AG08396 (cell line): ENCODE data around the gene PSORS1C2.
"Not testable (repeated sequence)": the region's sequence is repeated elsewhere in the genome, so short reads cannot be mapped to it uniquely, and the experiment has no call there.

Experiments used
- DNase-seq: peaks from one replicate; pipeline ENCODE4 v3.0.0; 2012; ENCODE audit warnings: low spot score, mixed read lengths

The PSORS1C2 gene

GRCh38 chr6:31165986-31166385, 27.1 kb upstream of the PSORS1C2 start:
- DNase-seq, result no peak

DNA sequence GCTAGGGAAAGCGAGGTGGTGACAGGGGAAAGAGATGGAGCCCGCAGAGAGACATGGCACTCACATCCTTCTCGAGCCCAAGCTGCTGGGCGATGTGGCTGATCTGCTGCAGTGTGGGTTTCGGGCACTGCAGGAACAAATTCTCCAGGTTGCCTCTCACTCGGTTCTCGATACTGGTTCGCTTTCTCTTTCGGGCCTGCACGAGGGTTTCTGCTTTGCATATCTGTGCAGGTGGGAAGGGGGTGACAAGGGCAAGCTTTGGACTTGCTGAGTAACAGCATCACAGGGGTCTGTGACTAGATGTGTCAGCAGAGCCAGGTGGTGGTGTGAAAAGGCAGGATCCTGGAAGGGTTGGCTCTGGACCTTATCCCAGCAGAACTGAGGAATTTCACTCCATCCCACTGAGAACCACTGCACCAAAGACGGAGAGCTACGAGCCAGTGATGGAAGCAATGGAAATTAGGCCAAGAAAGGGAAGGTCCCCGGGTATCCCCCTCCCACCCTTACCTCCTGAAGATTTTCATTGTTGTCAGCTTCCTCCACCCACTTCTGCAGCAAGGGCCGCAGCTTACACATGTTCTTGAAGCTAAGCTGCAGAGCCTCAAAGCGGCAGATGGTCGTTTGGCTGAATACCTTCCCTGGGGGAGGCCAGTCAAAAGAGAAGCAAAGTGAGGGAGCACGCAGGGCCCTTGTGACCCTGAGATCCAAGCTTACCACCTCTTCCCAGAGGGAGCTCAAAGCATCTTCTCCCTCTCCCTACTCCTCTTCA, 26.4 kb upstream of the PSORS1C2 start:
- not testable (repeated sequence) for DNase-seq

- not testable (repeated sequence) for DNase-seq
These were observed 25.7 kb upstream of the PSORS1C2 start for GRCh38 chr6:31164475-31165063.

DNA sequence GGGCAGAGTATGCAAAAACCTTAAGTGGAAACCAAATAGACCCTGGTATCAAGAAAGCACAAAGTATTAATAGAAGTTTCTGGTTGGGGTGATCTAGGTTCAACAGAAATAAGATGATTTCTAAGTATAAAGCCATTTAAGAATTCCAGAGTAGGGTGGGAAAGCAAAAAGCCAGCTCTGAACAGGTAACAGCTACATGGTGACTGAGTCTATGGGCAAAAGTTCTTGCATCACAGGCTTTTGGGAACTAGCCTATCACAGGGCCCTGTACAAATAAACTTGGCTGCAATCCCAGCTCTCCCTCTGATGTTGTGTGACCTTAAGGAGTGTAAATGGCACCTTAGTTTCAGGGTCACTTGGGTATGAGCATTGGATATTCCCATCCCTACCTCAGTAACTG, 25.1 kb upstream of the PSORS1C2 start:
- no peak for DNase-seq

- DNase-seq, result no peak
These were observed 23.7 kb upstream of the PSORS1C2 start for GRCh38 chr6:31162463-31163165.

GRCh38 chr6:31161216-31162126, 22.6 kb upstream of the PSORS1C2 start:
- no peak for DNase-seq

DNA sequence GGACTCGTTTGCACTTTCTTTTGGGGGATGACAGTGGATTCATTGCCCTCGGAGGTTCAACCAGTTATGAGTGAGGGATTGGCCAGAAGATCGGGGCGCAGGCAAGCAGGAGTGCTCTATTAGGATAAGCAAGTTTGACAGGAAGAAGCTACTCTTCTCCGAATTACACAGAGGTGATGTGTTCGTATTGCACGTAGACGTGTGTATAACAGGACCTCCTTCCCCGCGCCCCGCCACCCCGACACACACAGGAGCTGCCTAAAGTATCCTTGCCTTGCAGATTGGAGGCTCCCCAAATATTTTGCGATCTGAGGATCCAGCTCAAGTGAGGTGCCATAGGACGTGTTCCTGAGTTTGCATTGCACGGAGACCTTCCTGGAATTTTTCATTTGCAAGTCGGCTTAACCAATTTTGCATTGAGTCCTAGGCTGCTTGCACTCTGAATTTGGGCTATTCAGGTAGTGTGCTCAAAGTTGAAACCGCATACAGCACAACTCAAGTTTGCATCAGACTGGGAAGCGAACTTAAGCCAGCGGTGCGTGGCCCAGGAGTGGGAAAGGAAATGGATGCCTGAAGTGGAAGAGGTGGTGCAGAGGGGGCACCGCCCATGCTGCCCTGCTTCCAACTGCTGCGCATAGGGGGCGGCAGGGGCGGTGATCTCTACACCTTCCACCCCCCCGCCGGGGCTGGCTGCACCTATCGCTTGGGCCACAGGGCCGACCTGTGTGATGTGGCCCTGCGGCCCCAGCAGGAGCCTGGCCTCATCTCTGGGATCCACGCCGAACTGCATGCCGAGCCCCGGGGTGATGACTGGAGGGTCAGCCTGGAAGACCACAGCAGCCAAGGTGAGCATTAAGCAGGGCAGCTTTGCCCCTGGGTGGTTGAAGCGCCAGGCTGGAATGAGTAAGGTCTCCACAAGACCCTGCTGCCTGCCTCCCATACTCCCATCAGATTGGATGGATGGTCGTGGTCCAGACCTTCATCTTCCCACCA, 20.3 kb upstream of the PSORS1C2 start:
- DNase-seq, result no peak

- peak; percentile 100 for DNase-seq
These were observed 19.4 kb upstream of the PSORS1C2 start, which contains the start of gene TCF19 for GRCh38 chr6:31158140-31158862. Gene TCF19 (plus strand): TSS chr6:31158589. CDS start chr6:31159470, 881 bp downstream.

- DNase-seq, result no peak
These were observed 18.8 kb upstream of the PSORS1C2 start, which contains the start of gene CCHCR1 for GRCh38 chr6:31157513-31158139. Gene CCHCR1 (minus strand): TSS chr6:31157802. CDS start chr6:31157600, 202 bp downstream.

- DNase-seq, result no peak
These were observed 17.8 kb upstream of the PSORS1C2 start for GRCh38 chr6:31156641-31157040.

DNA sequence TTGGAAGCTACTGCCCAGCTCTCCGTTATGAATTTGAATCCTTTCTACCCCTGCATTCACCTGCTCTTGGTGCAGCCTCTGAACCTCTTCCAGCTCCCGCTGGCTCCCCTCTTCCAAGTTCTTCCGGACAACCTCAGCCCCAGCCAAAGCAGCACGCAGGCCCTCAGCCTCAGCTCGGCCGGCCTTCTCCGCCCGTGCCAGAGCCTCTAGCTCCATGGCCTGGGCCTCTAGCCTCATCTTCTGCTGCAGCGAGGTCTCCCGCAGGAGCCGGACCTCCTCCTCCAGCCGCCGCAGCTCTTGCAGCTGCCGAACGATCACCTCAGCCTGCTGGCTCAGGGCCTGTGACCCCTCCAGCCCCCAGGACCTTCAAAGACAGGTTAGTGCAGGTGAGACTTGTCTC, 15.6 kb upstream of the PSORS1C2 start:
- DNase-seq, result no peak

DNA sequence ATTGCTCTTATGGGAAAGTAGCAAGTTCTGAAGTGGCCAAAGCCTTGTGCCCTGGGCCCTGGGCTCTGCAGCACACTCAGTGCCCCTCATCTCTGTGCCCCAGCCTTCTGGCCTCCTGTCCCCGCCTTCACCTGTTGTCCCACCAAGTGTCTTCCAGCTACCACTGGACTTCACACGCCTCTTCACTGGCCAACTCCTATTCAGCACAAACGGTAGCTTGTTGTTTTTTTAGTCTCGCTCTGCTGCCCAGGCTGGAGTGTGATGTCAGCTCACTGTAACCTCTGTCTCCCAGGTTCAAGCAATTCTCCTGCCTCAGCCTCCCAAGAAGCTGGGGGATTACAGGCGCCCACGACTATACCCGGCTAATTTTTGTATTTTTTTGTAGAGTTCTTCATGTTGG, 13.9 kb upstream of the PSORS1C2 start:
- no peak for DNase-seq

DNA sequence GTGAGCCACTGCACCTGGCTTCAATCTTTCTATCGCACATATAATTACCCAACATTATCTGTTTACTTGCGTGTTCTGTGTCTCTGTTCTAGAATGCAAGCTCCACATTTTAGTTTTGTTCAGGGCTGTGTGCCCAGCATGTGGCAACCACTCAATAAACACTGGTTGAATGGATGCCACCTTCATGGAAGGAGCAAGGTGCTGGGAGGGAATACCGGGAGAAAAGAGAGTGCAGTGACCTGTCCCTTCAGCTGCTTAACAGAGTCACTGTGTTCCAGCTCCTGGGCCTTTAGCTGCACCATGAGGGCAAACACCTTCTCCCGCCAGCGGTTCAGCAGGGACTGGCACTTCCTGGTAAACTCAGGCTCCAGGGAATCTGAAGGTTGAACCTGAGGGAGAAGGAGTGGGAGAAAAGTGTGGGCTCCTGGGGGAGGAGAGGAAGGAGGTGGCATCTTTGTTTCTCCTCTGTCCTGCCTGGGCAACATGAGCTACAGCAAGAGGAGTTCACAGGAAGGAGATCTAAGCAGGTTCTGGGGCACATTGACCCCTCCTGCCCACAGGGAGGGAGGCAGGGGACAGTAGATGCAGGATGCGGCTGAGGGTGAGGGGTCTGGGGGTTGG, 11.1 kb upstream of the PSORS1C2 start:
- DNase-seq, result no peak

GRCh38 chr6:31145386-31145785, 6.5 kb upstream of the PSORS1C2 start:
- DNase-seq, result no peak

DNA sequence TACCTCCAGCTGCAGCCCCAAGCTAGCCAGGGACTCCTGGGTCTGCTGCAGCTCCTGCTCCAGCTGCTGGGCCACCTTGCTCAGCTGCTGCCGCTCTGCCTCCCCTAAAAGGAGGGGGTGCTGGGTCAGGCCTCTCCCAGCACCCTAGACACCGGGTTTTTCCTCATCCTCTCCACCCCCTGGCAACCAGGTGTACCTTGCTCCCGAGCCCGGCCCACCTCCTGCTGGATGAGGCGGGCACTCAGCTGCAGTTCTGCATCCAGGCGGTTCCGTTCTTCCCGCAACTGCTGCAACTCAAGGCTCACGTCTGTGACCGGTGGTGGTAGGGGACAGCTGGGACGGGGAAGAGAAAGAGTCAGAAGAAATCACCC, 6.1 kb upstream of the PSORS1C2 start:
- DNase-seq, result no peak

DNA sequence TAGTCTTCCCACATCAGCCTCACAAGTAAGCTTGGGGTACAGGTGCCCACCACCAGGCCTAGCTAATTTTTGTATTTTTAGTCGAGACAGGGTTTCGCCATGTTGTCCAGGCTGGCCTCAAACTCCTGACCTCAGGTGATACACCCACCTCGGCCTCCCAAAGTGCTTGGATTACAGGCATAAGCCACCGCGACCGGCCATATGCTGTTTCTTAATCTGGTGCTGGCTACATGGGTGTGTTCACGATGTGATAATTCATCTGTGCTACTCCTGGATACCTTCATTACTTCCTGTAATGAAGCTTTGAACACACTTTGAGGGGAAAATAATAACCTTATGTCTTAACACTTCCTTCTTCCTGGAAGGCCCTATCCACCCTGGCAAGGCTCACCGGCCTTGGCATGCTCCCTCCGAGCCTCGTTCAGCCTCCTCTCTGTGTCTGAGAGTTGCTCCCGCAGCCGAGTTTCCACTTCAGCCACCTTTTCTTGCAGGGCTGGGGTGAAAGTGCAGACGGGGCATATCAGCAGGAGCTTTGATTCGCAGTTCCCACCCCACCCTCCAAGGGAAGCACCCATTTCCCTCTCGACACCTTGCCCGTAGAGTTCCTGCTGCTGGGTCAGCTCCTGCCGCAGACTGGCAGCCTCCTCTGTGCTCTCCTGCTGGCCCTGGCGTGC, 5.6 kb upstream of the PSORS1C2 start:
- DNase-seq, result no peak

DNA sequence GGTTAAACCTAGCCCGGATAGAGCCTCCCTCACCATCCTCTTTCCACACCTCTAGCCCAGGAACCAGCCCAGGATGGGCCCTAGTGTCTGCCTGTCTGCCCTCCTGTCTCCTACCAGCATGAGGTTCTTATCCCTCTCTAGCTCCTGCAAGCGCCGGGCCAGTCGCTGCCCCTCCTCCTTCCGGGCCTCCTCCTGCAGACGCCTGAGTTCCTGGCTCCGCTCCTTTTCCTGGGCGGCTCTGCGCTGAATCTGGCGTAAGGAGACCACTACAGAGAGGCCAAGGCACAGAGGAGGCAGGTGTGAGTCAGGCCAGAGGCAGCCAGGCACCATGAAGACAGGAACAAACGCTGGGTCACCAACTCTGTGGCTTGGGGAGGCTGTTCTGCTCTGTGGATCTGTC, 4.3 kb upstream of the PSORS1C2 start:
- peak; percentile 76 for DNase-seq

DNA sequence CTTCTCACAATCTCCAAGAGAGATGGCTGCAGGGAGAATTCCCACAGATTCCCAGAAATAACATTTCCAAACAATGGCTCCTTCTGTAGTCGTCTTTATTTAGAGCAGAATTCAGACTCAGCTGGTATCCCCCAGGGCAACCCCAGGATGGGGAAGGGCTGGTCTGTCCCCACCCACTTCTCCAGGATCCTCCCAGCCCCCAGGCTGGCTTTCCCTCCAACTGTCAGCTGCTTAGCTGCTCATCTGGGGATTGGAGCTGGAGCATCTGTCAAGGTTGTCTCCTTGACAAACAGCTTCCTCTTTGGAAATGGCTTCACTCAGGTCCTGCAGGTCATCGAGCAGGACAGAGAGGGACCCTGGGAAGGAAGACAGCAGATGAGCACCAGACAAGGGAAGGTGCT, 3.5 kb upstream of the PSORS1C2 start:
- no peak for DNase-seq

DNA sequence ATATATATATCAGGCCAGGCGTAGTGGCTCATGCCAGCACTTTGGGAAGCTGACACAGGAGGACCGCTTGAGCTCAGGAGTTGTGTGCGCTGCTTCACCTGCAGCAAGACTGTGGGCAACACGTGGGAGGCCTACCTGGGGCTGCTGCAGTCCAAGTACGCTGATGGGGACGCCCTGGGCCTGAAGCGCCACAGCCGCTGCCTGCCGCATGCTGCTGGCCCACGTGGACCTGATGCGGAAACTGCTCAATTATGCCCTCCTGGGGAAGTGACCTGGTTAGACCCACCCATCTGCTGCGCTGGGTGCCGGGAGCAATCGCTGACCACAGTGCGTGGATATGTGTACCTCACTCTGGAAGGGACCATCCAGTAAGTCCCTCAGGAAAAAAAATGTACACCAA, 1.8 kb upstream of the PSORS1C2 start:
- no peak for DNase-seq
